ENCODE measurements around the gene SPINK9.

SPINK9 gene

DNA sequence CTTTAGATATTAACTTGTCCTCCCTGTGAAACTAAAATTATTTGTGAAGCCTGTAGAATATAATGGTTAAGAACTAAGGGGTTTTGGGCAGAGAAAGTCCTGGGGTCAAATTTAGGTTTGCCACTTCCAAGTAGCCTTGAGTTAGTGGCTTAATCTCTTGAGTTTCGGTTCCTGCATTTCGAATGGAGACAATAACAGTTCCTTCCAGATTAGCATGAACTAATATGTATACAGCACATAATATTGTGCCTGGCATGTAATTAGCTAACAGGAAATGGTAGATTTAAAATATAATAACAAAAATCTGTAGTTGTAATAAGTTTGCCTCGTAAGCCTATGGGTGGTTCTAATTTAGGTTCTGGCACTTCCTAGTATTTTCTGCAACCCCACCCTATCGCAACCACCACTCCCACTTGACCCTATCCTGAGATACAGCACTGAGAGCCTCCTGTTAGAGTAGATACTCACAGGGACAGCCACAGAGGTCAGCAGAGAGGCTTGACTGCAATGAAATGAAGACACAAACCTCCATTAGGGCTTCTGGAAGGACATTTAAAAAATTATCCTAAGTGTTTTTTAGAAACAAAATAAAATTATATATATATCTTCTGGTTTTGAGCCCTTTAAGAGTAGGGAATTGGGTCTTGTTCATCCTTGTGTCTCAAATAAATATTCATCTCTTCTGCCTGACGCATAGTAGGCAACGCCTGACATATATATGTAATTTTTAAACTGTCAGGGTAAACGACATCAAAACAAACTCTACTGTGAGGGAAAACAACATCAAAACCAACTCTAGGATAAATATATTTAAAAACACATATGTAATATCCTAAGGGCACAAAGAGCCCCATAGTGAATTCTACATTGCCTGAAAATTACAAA, 8.5 kb downstream of the SPINK9 start:
- no peaks in the 10 kb centered on the region for H3K36me3 ChIP-seq (ENCODE audit: insufficient read depth, low read length)

DNA sequence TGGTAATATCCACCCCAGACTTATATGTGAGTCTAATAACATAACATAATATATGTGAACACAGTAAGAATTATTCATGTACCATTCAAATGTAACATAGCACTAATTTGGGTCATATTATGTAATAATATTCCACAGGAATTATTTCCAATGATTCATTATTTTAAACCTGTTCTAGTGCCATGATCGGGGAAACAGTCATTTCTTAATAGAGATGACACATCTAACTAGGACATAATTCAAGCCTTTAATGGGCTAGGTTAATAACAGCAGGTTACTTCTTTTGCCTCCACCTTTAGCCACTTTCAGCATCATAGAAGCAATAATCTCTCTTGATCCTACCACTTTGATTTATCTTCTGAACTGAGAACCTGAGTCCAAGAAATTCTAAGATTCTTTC, 12.3 kb downstream of the SPINK9 start:
- Histone ChIP-seq H3K4me3 (ENCODE audit: low read length, poor library complexity, severe bottlenecking) (no peak overlapping the region), H3K9me2 (replicated peaks; ENCODE audit: low read depth, low read length) (no peaks in the 10 kb centered on the region)
- TF ChIP-seq, protein P1, sequence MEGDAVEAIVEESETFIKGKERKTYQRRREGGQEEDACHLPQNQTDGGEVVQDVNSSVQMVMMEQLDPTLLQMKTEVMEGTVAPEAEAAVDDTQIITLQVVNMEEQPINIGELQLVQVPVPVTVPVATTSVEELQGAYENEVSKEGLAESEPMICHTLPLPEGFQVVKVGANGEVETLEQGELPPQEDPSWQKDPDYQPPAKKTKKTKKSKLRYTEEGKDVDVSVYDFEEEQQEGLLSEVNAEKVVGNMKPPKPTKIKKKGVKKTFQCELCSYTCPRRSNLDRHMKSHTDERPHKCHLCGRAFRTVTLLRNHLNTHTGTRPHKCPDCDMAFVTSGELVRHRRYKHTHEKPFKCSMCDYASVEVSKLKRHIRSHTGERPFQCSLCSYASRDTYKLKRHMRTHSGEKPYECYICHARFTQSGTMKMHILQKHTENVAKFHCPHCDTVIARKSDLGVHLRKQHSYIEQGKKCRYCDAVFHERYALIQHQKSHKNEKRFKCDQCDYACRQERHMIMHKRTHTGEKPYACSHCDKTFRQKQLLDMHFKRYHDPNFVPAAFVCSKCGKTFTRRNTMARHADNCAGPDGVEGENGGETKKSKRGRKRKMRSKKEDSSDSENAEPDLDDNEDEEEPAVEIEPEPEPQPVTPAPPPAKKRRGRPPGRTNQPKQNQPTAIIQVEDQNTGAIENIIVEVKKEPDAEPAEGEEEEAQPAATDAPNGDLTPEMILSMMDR (conservative IDR thresholded peaks at IDR 0.05; ENCODE audit: low read length), result no peak
- TF ChIP-seq EZH2phosphoT487 (IDR thresholded peaks at IDR 0.05; ENCODE audit: borderline replicate concordance), result no peak

More for the DNA sequence above, 8.5 kb downstream of the SPINK9 start:
- no peaks in the 10 kb centered on the region for H3K79me2 ChIP-seq (ENCODE audit: insufficient read depth, low read length)
- no peaks in the 10 kb centered on the region for H3K4me1 ChIP-seq (ENCODE audit: insufficient read depth, low read length, poor library complexity, severe bottlenecking)
- H3K9me2 ChIP-seq (replicated peaks; ENCODE audit: low read depth, low read length), result no peaks in the 10 kb centered on the region
- H2AFZ ChIP-seq (ENCODE audit: low read length), result no peak overlapping the region
- H3K4me2 ChIP-seq (ENCODE audit: low read depth, low read length, poor library complexity, severe bottlenecking), result no peak overlapping the region
- no peaks in the 10 kb centered on the region for H4K20me1 ChIP-seq (ENCODE audit: insufficient read depth, low read length, poor library complexity, severe bottlenecking)
- no peaks in the 10 kb centered on the region for H3F3A ChIP-seq (ENCODE audit: low read depth)
- no peak overlapping the region for H3K9ac ChIP-seq (ENCODE audit: low read depth, low read length, poor library complexity, severe bottlenecking)
- no peak overlapping the region for H3K4me3 ChIP-seq (ENCODE audit: low read length, poor library complexity, severe bottlenecking)
- H3K9me3 ChIP-seq (ENCODE audit: insufficient read depth, low read depth, low read length), result no peaks in the 10 kb centered on the region
- H3K27me3 ChIP-seq (ENCODE audit: insufficient read depth, low read length, poor library complexity, severe bottlenecking), result no peaks in the 10 kb centered on the region
- TF ChIP-seq, protein P1 (conservative IDR thresholded peaks at IDR 0.05; ENCODE audit: low read length), result no peak
- TF ChIP-seq EZH2phosphoT487 (IDR thresholded peaks at IDR 0.05; ENCODE audit: borderline replicate concordance), result no peak

DNA sequence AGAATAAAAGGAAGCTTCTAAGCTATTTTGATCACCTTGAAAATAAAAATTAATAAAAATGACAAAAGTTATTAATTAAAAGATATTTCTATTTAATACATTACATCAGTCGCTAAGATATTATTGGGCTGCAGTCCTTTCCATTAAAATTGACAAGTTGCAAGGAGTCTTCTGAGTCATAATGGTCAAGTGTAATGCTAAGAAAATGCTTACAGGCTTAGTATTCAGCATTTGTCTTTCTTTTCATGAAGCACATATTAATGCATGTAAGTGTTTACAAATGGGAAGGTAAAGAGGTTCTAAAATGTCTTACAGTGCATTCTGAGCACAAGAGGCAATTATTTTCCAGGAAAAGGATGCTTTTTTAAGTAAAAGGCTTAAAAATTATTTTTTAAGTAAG, 17.3 kb downstream of the SPINK9 start:
- Histone ChIP-seq H3K9ac (ENCODE audit: low read depth, low read length, poor library complexity, severe bottlenecking) (no peak overlapping the region), H3F3A (ENCODE audit: low read depth) (no peaks in the 10 kb centered on the region), H2AFZ (ENCODE audit: low read length) (no peak overlapping the region), H3K36me3 (ENCODE audit: insufficient read depth, low read length) (no peaks in the 10 kb centered on the region), H4K20me1 (ENCODE audit: insufficient read depth, low read length, poor library complexity, severe bottlenecking) (no peaks in the 10 kb centered on the region), H3K4me3 (ENCODE audit: low read length, poor library complexity, severe bottlenecking) (no peak overlapping the region), H3K9me2 (replicated peaks; ENCODE audit: low read depth, low read length) (no peaks in the 10 kb centered on the region), H3K4me1 (ENCODE audit: insufficient read depth, low read length, poor library complexity, severe bottlenecking) (no peaks in the 10 kb centered on the region), H3K79me2 (ENCODE audit: insufficient read depth, low read length) (no peaks in the 10 kb centered on the region), H3K4me2 (ENCODE audit: low read depth, low read length, poor library complexity, severe bottlenecking) (no peak overlapping the region), H3K27me3 (ENCODE audit: insufficient read depth, low read length, poor library complexity, severe bottlenecking) (no peaks in the 10 kb centered on the region), H3K9me3 (ENCODE audit: insufficient read depth, low read depth, low read length) (no peaks in the 10 kb centered on the region)
- no peak for TF ChIP-seq EZH2phosphoT487 (IDR thresholded peaks at IDR 0.05; ENCODE audit: borderline replicate concordance)
- TF ChIP-seq, protein P1 (conservative IDR thresholded peaks at IDR 0.05; ENCODE audit: low read length), result no peak

More for the DNA sequence above, 12.3 kb downstream of the SPINK9 start:
- Histone ChIP-seq H3K4me1 (ENCODE audit: insufficient read depth, low read length, poor library complexity, severe bottlenecking) (no peaks in the 10 kb centered on the region), H3K27me3 (ENCODE audit: insufficient read depth, low read length, poor library complexity, severe bottlenecking) (no peaks in the 10 kb centered on the region), H3K4me2 (ENCODE audit: low read depth, low read length, poor library complexity, severe bottlenecking) (no peak overlapping the region), H3K9ac (ENCODE audit: low read depth, low read length, poor library complexity, severe bottlenecking) (no peak overlapping the region), H3K36me3 (ENCODE audit: insufficient read depth, low read length) (no peaks in the 10 kb centered on the region), H3K9me3 (ENCODE audit: insufficient read depth, low read depth, low read length) (no peaks in the 10 kb centered on the region), H2AFZ (ENCODE audit: low read length) (no peak overlapping the region), H3F3A (ENCODE audit: low read depth) (no peaks in the 10 kb centered on the region), H4K20me1 (ENCODE audit: insufficient read depth, low read length, poor library complexity, severe bottlenecking) (no peaks in the 10 kb centered on the region), H3K79me2 (ENCODE audit: insufficient read depth, low read length) (no peaks in the 10 kb centered on the region)

Measured in Loucy (cell line).